ENCODE measurements around the gene DDN.

DDN gene

GRCh38 chr12:48960834-48961233, 38.3 kb downstream of the DDN start:
- no peak for DNase-seq

DNA sequence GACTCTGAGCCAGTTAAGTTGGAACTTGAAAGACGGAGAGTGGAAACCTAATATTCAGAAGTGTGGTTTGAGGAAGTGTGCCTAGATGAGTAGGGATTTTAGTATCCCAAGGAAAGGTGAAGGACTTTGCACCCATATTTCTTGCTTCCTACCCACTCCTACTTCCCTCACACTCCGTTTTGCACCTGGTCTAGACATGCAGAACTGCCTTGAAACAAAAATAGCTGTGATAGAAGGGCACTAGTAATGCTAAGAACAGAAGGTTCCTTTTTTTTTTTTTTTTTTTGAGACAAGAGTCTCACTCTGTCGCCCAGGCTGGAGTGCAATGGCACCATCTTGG, 41.2 kb downstream of the DDN start:
- no peak for DNase-seq

DNA sequence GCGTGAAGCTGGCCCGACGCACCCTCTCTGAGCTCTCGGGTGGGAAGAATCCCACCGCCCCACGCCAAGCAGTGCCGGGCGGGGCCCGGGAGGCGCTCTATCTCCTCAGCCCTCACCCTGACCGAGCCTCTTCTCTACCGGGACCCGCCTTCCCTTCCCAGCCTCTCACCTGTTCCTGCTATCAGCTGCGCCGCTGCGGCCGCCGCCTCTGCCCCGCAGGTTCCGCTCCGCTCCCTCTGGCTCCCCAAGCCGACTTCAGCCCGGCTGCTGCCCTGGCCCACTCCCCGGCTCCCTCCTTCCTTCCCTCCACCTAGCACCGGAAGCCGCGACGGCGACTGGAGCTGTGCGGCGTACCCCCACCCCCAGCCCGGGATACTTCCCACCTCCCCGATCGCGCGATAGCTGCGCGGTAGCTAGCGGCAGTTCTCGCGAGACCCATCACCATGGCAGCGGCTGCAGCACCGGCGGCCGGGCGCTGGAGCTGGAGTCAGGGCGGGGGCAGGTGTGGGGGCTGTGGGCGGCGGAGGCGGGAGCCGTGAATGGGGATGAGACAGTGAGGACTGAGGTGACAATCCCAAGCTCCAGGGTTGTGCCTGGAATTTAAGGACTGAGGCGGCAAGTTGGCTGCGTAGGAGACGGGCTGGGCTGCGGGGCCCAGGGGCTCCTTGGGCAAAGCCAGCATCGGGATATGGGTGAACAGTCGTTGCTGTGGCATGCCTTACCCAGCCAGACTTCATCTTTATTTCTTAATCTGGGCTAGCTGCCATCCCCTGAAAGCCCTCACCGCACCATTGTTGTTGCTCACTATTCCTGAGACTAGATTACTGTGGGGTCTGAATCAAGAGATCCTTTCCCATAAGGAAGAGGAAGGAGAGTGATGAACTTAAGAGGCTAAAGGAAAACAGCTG, 41.8 kb downstream of the DDN start, which contains the start of gene ARF3:
TSS of gene ARF3 (minus strand) at position 347 of the 908 bp plus-strand sequence. CDS start 16,392 bp downstream, outside the sequence.
- DNase-seq, result peak; percentile 79

DNA sequence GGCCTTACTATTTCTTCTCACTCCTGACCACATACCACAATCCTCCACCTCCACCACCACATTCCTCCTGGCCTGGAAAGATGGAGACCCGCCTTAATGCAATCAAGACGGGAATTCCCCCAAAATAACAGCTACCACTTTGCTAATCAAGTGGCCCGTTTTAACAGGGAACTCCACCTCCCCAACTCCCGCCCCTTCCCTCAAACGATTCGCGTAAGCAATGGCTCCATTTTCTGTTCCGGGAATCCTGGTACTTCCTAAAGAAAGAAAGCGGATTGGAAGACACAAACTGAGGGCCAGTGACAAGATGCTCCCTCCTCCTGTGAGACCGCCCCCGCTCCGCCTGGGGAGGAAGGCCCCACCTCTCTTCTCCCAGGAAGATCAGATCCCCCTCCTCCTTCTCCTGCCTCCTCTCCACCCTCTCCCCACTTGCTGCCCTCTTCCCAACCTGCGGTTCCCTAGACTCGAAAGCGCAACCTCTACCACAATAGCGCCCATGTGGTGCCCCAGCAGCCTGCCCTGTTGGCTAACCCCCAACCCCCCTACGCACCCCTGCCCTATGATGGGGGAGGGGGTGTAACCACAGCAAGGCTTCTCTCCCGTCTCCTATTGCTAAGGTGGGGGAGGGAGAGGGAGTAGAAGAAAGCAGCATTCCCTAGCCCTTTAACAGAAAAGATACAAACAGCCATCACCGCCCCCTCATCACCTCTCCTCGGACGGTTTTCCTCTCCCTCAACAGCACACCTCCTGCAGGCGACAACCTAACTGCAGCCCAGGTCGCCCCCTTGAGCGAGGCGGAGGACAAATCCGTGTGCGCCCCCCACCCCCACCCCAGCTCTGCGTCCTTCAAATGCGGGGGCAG, 42.7 kb downstream of the DDN start:
- DNase-seq, result peak; percentile 78

GRCh38 chr12:48954841-48955501, 44.2 kb downstream of the DDN start:
- peak; percentile 89 for DNase-seq

GRCh38 chr12:48954061-48954460, 45.1 kb downstream of the DDN start:
- DNase-seq, result no peak

DNA sequence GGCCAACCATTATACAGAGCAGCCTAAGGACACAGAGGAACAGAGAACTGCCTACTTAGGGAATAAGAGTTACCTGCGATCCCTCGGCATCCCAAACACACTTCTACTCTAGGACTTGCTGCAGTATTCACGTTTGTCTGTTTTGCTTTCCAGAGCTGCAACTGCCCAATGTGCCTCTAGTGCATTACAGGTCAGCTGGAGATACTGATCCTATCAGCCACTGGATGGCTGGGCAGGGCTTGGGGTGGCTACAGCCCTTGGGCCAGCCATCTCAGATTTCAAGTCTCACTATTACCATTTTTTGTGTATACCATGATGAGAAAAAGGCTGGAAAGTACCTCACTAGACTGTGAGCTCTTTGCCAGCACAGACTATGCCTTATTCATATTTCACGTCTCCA, 46.5 kb downstream of the DDN start:
- DNase-seq, result no peak

GRCh38 chr12:48947727-48948126, 51.4 kb downstream of the DDN start:
- no peak for DNase-seq

GRCh38 chr12:48946943-48947342, 52.2 kb downstream of the DDN start:
- DNase-seq, result no peak

DNA sequence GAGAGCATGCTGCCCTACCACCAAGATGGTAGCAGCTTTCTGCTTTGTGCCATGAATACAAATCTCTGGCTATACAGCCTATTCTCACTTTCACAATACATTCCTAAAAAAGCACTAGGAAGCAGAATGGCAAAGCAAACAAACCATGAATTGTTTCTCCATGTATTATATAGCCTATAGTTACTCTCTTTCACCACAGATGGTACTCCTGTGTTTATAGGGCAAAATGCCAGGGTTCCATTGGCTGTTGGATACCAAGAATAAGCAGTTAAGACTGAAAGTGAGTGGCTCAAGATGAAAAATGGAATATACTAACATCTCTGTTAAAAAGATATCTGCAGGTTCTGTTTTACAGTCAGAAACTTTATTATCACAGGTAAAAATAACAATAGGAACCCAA, 53.0 kb downstream of the DDN start:
- DNase-seq, result no peak
